CD4-positive, alpha-beta T cell treated with Interleukin-4 for 1 hour (primary cell): ENCODE data around the gene ZFHX2.

ENCODE experiments used
- DNase-seq, 2 donors: peaks; one replicate each; pipeline ENCODE4 v3.0.0-alpha.2; 2020 to 2022

The ZFHX2 gene

GRCh38 chr14:23517650-23518326 lies 33.8 kb downstream of the ZFHX2 start:
- no peak for DNase-seq

DNA sequence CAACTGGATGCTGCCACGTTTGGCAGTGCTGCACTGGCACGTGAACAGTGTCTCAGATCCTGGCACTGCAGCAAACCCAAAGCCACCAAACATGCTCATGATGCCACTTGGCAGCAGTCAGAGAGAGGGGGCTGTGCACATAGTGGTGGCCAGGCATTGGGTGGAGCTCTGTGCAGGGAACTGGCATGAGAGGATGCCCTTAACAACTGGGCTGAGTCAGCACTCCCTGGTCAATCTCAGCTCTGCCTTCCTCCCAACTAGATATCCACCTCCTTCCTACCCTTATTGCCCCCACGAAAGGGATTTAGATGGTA lies 37.0 kb downstream of the ZFHX2 start:
- DNase-seq, result no peak

DNA sequence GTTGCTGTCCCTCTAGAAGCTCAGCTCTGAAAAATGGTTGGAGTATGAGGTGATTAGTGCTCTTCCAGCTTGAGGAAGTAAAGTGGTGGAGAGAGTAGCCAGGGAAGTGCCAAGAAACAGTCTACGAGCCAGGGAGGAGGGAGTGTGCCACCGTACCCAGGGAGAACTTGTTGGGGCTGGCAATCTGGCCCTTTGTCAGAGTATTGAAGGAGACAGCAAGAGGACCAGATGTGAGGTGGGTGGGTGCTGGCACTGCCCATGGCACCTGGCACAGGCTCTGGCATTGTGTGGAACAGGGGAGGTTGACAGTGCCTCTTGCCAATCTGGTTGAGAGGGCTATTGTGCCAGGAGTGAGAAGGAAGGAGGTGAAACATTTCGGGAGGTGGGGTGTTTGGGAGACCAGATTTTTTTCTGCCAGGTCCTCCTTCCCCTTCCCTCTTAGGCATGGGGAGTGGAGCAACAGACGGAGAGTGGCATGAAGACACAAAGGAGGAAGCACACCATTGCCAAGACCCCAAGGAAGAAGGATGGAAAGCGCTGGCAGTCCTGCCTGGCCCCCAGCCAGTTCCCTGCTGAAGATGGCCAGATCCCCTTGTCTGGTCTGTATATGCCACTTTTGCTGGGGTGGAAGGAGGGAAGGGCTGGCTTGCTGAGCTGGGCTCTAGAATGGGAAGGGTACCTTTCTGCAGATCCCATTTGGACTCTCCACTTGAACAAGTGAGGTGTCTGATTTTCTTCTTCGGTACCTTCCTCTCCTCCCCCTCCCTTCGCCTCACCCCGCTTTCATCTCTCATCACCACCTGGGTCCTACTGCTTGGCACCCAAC lies 37.5 kb downstream of the ZFHX2 start:
- DNase-seq, result no peak

GRCh38 chr14:23513005-23513817 lies 38.4 kb downstream of the ZFHX2 start:
- no peak for DNase-seq

DNA sequence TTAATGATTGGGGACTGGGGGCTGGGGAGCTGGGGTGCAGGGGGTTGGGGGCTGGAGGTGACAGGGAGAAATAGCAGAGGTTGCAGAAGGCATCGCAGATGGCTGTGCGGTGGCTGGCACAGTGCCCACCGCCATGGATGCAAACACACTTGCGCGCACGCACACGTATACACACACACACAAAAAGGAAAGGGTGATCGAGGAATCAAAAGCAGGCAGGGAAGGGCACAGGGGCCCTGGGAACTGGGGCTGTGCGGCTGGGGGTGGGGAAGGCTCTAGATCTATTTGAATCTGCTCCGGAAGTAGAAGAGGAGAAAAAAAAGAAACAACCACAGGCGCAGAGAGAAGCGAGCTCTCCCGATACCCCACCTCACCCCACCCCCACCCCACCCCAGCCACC lies 39.4 kb downstream of the ZFHX2 start:
- DNase-seq, result no peak

DNA sequence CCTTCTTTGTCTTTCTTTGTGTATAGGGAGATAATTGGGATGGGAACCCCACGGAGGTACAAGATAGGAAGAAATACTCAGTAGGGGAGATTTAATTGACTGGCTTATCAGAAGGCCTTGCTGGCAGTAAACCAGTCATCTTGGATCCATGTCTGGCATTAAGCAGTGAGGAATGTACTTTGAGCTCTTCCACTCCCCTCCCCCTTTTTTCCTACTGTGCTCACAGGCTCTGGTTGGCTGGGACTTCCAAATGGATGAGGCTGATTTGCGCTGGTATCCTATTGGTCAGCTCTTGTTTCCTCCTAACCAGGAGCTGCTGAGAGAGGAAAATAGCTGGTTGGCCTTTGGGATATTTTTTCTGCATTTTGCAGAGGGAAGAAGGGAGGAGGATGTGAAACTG lies 57.3 kb downstream of the ZFHX2 start:
- DNase-seq, result no peak

DNA sequence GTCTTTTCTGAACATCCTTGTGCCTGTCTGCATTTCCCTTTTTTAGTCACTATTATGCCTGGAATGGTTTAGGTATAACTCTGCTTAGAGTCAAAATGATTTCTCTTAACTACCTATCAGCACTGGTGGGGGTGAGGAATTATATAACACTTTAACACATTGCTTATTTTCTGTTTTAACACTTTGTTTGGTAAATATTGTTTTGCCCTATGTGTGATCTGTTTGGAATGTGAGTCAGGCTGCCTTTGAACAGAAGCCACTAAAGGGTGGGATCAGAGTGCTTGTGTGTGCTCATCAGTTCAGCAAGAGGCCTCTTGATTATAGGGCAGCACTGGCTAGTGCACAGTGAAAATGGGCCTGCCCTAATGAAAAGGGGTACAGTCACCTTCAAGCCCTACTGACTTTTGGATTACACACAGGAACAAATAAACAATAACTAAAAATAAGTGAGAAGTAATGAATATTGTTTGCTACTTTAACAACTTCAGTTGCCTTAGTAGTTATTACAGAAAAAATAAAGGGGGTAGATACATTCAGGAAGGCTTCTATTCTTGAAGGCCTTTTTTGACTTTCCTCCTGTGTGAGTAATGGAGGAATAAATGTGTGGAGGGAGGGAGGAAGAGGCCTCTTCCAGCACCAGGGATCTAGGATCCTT lies 58.8 kb downstream of the ZFHX2 start:
- no peak for DNase-seq

- no peak for DNase-seq
Measured at GRCh38 chr14:23487216-23487615, 64.3 kb downstream of the ZFHX2 start.

DNA sequence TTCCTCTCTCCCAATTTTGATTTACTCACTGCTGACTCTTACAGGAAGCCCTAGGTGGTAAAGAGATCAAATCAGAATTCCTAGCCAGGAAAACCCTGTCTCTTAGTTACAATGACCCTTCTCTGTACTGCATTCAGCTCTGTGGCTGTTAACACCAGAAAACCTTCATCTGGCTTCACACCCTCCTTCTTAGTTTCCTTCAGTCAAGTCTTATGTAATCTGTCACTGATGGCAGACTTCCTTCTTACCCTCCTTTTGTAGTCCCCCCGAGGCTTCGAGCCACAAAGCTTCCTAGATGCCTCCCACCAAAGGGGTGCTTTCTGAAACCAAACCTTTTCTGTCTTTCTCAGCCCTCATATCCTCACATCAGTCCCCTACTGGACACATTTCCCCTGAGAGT lies 65.5 kb downstream of the ZFHX2 start:
- DNase-seq, result no peak

- DNase-seq, result no peak
Measured at GRCh38 chr14:23485326-23485725, 66.2 kb downstream of the ZFHX2 start.

DNA sequence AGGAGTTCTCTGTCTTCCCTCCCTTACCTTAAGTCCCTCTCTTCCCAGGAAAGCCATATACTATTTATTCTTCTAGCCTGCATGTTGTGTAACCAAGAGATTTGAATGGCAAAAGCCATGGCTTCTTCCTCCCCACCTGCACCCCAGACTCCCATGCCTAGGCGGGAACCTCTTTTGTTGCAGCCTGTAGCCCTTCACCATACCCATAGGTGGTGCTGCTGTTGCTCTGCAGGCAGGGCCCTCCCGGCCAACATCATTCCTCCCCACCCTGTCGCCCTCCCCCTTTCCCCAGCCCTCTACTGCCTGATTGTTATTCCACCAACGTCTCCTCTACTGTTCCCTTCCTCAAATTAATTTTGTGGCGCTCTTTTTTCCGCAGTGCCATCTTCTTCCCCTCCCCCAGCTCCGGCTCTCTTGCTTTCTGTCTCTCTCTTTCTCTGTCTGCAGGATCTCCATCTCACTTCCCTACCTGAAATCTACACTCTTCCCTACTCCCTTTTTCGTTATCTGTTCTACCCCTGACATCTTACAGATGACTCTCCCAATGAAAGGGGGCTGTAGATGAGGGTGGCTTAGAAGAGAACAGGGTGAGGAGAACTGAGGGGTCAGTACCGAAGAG lies 68.2 kb downstream of the ZFHX2 start:
- no peak for DNase-seq

GRCh38 chr14:23482823-23483148 lies 68.8 kb downstream of the ZFHX2 start:
- DNase-seq, result no peak

- DNase-seq, result no peak
Measured at GRCh38 chr14:23481979-23482822, 69.4 kb downstream of the ZFHX2 start.

DNA sequence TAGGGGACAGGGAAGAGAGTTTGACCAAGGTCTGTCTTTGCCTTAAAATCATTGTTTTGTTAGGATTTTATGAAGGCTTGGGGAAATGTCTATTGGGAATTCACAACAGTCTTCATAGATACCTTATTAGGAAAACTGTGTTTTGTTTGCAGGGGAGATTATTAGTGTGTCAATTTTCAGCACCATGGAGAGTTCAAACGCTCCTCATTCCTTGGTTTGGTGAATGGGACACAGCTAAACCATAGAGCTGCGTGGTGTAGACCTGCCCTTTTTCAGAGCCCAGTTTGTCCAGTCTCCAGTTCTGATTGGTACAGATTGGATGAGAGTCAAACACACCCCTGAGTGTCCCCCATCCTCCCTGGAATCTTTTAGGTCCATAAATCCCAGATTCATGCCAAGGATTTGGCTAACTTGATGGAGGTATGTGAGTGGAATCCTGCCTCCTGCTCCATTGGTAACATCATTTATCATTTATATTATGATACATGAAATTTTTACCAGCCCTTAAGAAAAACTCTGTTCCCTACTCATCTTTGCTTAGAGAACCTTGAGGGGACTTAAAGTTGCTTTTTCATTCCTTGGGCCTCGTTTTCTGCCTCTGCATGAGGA lies 70.1 kb downstream of the ZFHX2 start:
- no peak for DNase-seq

- DNase-seq, result peak; percentile 70 to 82
Measured at GRCh38 chr14:23478109-23478759, 73.3 kb downstream of the ZFHX2 start.

DNA sequence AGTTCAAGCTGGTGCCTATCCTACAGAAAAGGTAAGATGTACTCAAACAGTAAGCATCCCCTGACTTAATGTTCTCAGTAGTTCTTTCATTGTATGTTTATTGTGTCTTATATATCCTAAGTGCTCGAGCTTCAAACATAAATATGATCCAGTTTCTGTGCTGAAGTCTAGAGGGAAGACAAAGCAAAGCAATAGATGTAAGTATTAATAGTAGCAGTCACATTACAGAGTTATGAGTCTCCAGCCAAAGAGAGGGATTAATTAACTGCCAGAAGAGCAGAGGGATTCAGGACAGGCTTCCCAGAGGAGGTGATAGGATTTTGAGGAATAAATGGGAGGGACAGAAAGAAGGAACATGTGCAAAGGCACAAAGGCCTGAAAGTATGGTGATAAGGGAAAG lies 80.6 kb downstream of the ZFHX2 start:
- DNase-seq, result no peak
